Lower leg skin (tissue), 3 donors: ENCODE results near the gene TAB3.

Source experiments
- POLR2A ChIP-seq, 2 donors: fragments of 450-650 bp; IDR thresholded peaks; one replicate each; pipeline ENCODE4 v1.6.1; 2016 to 2017; ENCODE audit warnings: antibody characterized with exemption in 2 of 2, mild to moderate bottlenecking in 1 of 2, moderate library complexity in 1 of 2
- TF ChIP-seq, protein P1 (sequence below), 3 donors: fragments of 450-650 bp; IDR thresholded peaks; one replicate each; pipeline ENCODE4 v1.5.1; 2016; ENCODE audit warnings: antibody characterized with exemption in 3 of 3, mild to moderate bottlenecking in 3 of 3, moderate library complexity in 2 of 3

- TF ChIP-seq, protein P1, sequence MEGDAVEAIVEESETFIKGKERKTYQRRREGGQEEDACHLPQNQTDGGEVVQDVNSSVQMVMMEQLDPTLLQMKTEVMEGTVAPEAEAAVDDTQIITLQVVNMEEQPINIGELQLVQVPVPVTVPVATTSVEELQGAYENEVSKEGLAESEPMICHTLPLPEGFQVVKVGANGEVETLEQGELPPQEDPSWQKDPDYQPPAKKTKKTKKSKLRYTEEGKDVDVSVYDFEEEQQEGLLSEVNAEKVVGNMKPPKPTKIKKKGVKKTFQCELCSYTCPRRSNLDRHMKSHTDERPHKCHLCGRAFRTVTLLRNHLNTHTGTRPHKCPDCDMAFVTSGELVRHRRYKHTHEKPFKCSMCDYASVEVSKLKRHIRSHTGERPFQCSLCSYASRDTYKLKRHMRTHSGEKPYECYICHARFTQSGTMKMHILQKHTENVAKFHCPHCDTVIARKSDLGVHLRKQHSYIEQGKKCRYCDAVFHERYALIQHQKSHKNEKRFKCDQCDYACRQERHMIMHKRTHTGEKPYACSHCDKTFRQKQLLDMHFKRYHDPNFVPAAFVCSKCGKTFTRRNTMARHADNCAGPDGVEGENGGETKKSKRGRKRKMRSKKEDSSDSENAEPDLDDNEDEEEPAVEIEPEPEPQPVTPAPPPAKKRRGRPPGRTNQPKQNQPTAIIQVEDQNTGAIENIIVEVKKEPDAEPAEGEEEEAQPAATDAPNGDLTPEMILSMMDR (IDR thresholded peaks at IDR 0.05) = no peak
- TF ChIP-seq POLR2A (IDR thresholded peaks at IDR 0.05) = no peak
Measured at GRCh38 chrX:30881797-30882196, 7.3 kb downstream of the TAB3 start.
